MCF 10A (cell line): Measurements from ENCODE around the gene PIK3R4. TPM values are rescaled to one million over a fixed set of nuclear protein-coding genes. Genes with fewer than 3 reads are reported as not detected.

Experiments
- BruUV-seq: library from RNA; stranded (reverse); fragments of 400-500 nt; replicated peaks from 2 replicates; lab custom pipeline; 2021; lab: Mats Ljungman, UMichigan
- CTCF ChIA-PET: fragments of 300-600 bp; sonication (Branson Sonifier 250); formaldehyde crosslinking; extraction: SDS; loops from one replicate; lab custom pipeline; 2021; ENCODE audit warnings: antibody characterized with exemption, inconsistent platforms; lab: Yijun Ruan, JAX
- POLR2A ChIA-PET: fragments of 300-600, 350-650 bp; sonication (Branson Sonifier 250); formaldehyde crosslinking; extraction: SDS; loops from one replicate; lab custom pipeline; 2020; ENCODE audit warnings: antibody characterized with exemption, inconsistent platforms; lab: Yijun Ruan, JAX
- DNase-seq: peaks from one replicate; pipeline ENCODE4 v3.0.0-alpha.2; 2018; ENCODE audit not compliant: unreplicated experiment
- H3K27ac Mint-ChIP-seq: one replicate; pipeline ENCODE4 v1.8.0; 2022; ENCODE audit warnings: mild to moderate bottlenecking, low read depth, mixed read lengths; ENCODE audit not compliant: unreplicated experiment
- H3K27me3 Mint-ChIP-seq: one replicate; pipeline ENCODE4 v1.8.0; 2022; ENCODE audit warnings: mixed read lengths; ENCODE audit not compliant: insufficient read depth, unreplicated experiment
- H3K36me3 Mint-ChIP-seq: one replicate; pipeline ENCODE4 v1.8.0; 2022; ENCODE audit warnings: mild to moderate bottlenecking, moderate library complexity, mixed read lengths; ENCODE audit not compliant: insufficient read depth, unreplicated experiment
- H3K4me1 Mint-ChIP-seq: one replicate; pipeline ENCODE4 v1.8.0; 2022; ENCODE audit warnings: mixed read lengths; ENCODE audit not compliant: insufficient read depth, unreplicated experiment
- H3K4me3 Mint-ChIP-seq: one replicate; pipeline ENCODE4 v1.8.0; 2022; ENCODE audit warnings: mild to moderate bottlenecking, moderate library complexity, mixed read lengths; ENCODE audit not compliant: unreplicated experiment
- H3K9me3 Mint-ChIP-seq: one replicate; pipeline ENCODE4 v1.8.0; 2022; ENCODE audit warnings: mixed read lengths; ENCODE audit not compliant: unreplicated experiment
- intact Hi-C: fragments of 100-400 bp; cut with micrococcal nuclease; formaldehyde crosslinking; loops from 2 replicates; pipeline ENCODE4 v1.14.1; 2022
- total RNA-seq: library from RNA; stranded (reverse); gene quantifications from 2 replicates; pipeline ENCODE4 v1.2.3, GENCODE V29; 2022
- TF ChIP-seq, protein P1 (sequence below): fragments of 200-600 bp; IDR thresholded peaks from one replicate; pipeline ENCODE4 v1.8.0; 2022; ENCODE audit warnings: antibody characterized with exemption, mild to moderate bottlenecking; ENCODE audit not compliant: unreplicated experiment

The PIK3R4 gene
- total RNA-seq, 1 experiment from 2014 or later = 16.2 TPM

DNA sequence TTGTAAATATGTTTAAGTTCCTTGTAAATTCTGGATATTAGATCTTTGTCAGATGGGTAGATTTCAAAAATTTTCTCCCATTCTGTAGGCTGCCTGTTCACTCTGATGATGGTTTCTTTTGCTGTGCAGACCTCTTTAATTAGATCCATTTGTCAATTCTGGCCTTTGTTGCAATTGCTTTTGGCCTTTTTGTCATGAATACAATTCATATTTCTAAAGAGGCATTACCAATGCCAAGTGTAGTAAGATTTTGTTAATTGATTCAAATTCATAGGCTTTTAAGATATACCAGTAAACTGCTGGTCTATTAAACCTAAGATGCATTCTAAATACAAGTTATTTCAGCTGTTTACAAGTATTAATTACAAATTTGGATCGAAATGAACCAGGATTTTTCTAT, 31.0 kb downstream of the PIK3R4 start:
- Mint-ChIP-seq H3K27ac (no peak overlapping the region), H3K27me3 (no peaks in the 10 kb centered on the region), H3K9me3 (no peaks in the 10 kb centered on the region), H3K4me1 (no peaks in the 10 kb centered on the region), H3K4me3 (no peak overlapping the region), H3K36me3 (peaks cover 49% of the 10 kb centered on the region)
- BruUV-seq = no TSS peak
- ChIA-PET POLR2A (interaction anchor here (0.6 kb wide), 1 partner anchor 120 kb away, joined by 4 read pairs; no protein-coding TSS in a partner anchor), CTCF (no interaction called here)
- no peak for DNase-seq
- TF ChIP-seq, protein P1, sequence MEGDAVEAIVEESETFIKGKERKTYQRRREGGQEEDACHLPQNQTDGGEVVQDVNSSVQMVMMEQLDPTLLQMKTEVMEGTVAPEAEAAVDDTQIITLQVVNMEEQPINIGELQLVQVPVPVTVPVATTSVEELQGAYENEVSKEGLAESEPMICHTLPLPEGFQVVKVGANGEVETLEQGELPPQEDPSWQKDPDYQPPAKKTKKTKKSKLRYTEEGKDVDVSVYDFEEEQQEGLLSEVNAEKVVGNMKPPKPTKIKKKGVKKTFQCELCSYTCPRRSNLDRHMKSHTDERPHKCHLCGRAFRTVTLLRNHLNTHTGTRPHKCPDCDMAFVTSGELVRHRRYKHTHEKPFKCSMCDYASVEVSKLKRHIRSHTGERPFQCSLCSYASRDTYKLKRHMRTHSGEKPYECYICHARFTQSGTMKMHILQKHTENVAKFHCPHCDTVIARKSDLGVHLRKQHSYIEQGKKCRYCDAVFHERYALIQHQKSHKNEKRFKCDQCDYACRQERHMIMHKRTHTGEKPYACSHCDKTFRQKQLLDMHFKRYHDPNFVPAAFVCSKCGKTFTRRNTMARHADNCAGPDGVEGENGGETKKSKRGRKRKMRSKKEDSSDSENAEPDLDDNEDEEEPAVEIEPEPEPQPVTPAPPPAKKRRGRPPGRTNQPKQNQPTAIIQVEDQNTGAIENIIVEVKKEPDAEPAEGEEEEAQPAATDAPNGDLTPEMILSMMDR = no peak
- intact Hi-C loops = no loop called here

DNA sequence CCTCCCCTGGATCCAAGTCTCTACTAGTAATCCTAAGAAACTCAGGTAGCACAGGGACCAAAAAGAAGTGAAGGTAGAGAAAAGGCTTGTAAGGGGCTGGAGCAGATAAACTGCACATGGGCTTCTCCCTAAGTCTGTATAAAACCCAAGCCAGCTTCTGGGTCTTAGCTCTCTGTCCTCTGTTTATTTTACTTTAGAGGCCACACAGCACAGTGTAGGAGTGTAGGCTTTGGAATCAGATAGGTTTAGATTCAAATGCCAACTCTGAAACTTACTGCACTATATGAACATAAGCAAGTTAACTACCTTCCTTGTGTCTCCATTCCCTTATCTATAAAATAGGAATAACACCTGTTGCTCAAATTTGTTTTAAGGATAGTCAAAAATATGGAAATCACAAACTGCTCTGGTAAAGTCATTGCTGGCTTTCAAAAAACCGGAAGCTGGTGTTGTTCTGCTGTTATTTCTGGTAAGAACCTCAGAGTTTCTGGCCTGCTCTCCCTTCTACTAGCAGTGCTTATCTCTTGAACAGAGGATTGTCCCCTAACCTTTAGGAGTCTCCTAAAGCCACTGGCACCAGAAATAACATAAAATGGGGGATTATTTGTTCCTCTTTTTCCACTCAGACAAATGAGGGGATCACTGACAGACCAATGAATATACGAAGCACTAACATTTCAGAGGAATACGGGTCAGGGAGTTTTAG, 33.8 kb downstream of the PIK3R4 start:
- no peak for DNase-seq
- CTCF ChIA-PET = interaction anchor here (0.6 to 0.9 kb wide), 2 partner anchors 14 to 53 kb away, joined by 3 read pairs; no protein-coding TSS in a partner anchor
- Mint-ChIP-seq H3K36me3 (peaks cover 62% of the 10 kb centered on the region), H3K4me3 (no peak overlapping the region), H3K9me3 (no peaks in the 10 kb centered on the region), H3K4me1 (no peaks in the 10 kb centered on the region), H3K27me3 (no peaks in the 10 kb centered on the region), H3K27ac (no peak overlapping the region)
- BruUV-seq = no TSS peak
- TF ChIP-seq, protein P1 = no peak
- POLR2A ChIA-PET = interaction anchor here (1.0 kb wide), 1 partner anchor 12 kb away, joined by 3 read pairs; no protein-coding TSS in a partner anchor
- intact Hi-C loops = no loop called here

GRCh38 chr3:130711565-130712324, 34.9 kb downstream of the PIK3R4 start:
- no peaks in the 10 kb centered on the region for H3K9me3 Mint-ChIP-seq
- peak overlapping the region; percentile 20 for H3K27ac Mint-ChIP-seq
- DNase-seq = no peak
- no TSS peak for BruUV-seq
- H3K4me1 Mint-ChIP-seq = no peaks in the 10 kb centered on the region
- H3K27me3 Mint-ChIP-seq = no peaks in the 10 kb centered on the region
- TF ChIP-seq, protein P1 = no peak
- H3K4me3 Mint-ChIP-seq = no peak overlapping the region
- CTCF ChIA-PET = interaction anchor here (0.6 to 1.4 kb wide), 6 partner anchors 8 to 436 kb away, joined by 3 to 6 read pairs (median 4); no protein-coding TSS in a partner anchor
- intact Hi-C loops = no loop called here
- POLR2A ChIA-PET = no interaction called here
- peaks cover 54% of the 10 kb centered on the region for H3K36me3 Mint-ChIP-seq

GRCh38 chr3:130709671-130710070, 37.0 kb downstream of the PIK3R4 start:
- no peak for DNase-seq
- peaks cover 44% of the 10 kb centered on the region for H3K36me3 Mint-ChIP-seq
- intact Hi-C loops = no loop called here

More at GRCh38 chr3:130709671-130710070, 37.0 kb downstream of the PIK3R4 start:
- BruUV-seq = no TSS peak
- Mint-ChIP-seq H3K27ac (no peak overlapping the region), H3K4me3 (no peak overlapping the region), H3K9me3 (no peaks in the 10 kb centered on the region), H3K27me3 (no peaks in the 10 kb centered on the region), H3K4me1 (no peaks in the 10 kb centered on the region)
- TF ChIP-seq, protein P1 = no peak
- ChIA-PET POLR2A (interaction anchor here (0.6 kb wide), 1 partner anchor 40 kb away, joined by 3 read pairs; no protein-coding TSS in a partner anchor), CTCF (no interaction called here)
